HUES48 (cell line): Measurements from ENCODE around the gene POLR2L.
A peak's percentile ranks its signal among the peaks of the same experiment; 100 is the strongest.

ENCODE experiments used
- H3K27ac ChIP-seq: one replicate; pipeline ENCODE4 v1.7.0; 2013; ENCODE audit warnings: low read depth, low read length, inconsistent platforms
- H3K27me3 ChIP-seq: 2 replicates; pipeline ENCODE4 v1.6.1; 2013; ENCODE audit warnings: mild to moderate bottlenecking, low read length; ENCODE audit not compliant: control insufficient read depth, insufficient read depth
- H3K36me3 ChIP-seq: 2 replicates; pipeline ENCODE4 v1.6.1; 2013; ENCODE audit warnings: low read length; ENCODE audit not compliant: control insufficient read depth, insufficient read depth
- H3K4me1 ChIP-seq: 2 replicates; pipeline ENCODE4 v1.6.1; 2013; ENCODE audit warnings: mild to moderate bottlenecking, low read length; ENCODE audit not compliant: control insufficient read depth, insufficient read depth
- H3K4me3 ChIP-seq: 2 replicates; pipeline ENCODE4 v1.5.1; 2013; ENCODE audit warnings: mild to moderate bottlenecking, low read depth, low read length
- H3K9ac ChIP-seq: 2 replicates; pipeline ENCODE4 v1.6.1; 2013; ENCODE audit warnings: mild to moderate bottlenecking, low read depth, low read length, moderate library complexity
- H3K9me3 ChIP-seq: 2 replicates; pipeline ENCODE4 v1.6.1; 2013; ENCODE audit warnings: low read length; ENCODE audit not compliant: control insufficient read depth, insufficient read depth

The POLR2L gene

DNA sequence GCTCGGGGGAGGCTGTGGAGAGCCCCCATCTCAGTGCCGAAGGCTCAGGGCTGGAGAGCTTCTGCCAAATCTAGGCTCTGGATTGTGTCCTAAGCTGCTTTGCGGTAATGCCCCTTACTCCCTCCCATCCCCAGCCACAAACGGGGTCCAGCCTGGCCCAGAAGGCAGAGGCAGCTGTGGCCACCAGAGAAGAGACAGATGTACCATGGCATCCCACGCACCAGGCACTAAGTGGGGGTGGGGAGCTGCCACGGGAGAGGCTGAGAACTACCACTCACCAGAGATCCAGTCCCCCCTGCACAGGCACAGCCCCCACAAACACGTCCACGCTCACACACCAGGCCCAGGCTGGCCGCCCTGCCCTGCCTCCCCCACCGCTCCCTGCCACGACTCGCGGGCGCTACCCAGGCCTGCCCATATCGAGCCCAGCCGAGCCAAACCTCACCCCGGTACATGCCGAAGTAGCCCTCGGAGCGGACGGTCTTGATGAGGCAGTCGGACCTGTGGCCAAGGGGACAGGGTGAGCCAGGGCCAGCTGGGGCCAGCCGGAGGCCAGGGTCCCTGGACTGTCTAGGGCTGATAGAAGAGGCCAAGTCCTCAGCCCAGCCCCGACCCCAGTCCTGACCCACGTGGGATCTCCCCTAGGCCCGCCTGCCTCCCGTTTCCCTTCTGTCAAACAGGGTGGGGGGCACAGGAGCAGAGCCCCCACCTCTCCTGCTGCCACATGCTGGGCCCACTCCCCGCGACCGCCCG, 48.1 kb downstream of the POLR2L start:
- H3K27me3 ChIP-seq, result no peaks in the 10 kb centered on the region
- no peaks in the 10 kb centered on the region for H3K9me3 ChIP-seq
- no peak overlapping the region for H3K27ac ChIP-seq
- H3K9ac ChIP-seq, result no peak overlapping the region
- H3K36me3 ChIP-seq, result peaks cover 32% of the 10 kb centered on the region
- no peak overlapping the region for H3K4me3 ChIP-seq
- H3K4me1 ChIP-seq, result peaks cover 15% of the 10 kb centered on the region

DNA sequence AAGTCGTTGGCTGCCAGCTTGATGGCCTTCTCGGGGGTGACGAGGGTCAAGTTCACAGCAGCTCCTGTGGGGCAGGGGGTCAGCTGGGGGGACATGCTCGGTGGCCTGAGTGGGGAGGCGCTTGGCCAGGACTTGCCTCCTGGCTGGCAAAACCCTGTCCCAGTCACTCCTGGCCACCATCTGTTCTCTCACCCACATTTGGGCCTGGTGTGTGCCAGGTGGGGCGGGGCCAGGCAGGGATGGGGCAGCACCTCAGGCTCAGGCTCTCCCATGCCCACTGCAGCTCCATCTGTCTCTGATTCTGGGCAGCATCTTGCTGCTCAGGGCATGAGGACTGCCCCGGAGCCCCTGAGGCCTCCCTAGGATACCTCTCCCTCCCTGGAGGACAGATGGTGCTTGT, 48.8 kb downstream of the POLR2L start:
- no peak overlapping the region for H3K4me3 ChIP-seq
- H3K36me3 ChIP-seq, result peaks cover 28% of the 10 kb centered on the region
- H3K27ac ChIP-seq, result no peak overlapping the region
- H3K9me3 ChIP-seq, result no peaks in the 10 kb centered on the region
- no peaks in the 10 kb centered on the region for H3K27me3 ChIP-seq
- H3K4me1 ChIP-seq, result peaks cover 18% of the 10 kb centered on the region
- no peak overlapping the region for H3K9ac ChIP-seq

GRCh38 chr11:792873-793272, 49.5 kb downstream of the POLR2L start:
- Histone ChIP-seq H3K27ac (no peak overlapping the region), H3K36me3 (peaks cover 28% of the 10 kb centered on the region), H3K27me3 (no peaks in the 10 kb centered on the region), H3K4me1 (peaks cover 18% of the 10 kb centered on the region), H3K4me3 (no peak overlapping the region), H3K9me3 (no peaks in the 10 kb centered on the region), H3K9ac (no peak overlapping the region)

- Histone ChIP-seq H3K9ac (no peak overlapping the region), H3K4me3 (no peak overlapping the region), H3K9me3 (no peaks in the 10 kb centered on the region), H3K27ac (no peak overlapping the region), H3K27me3 (no peaks in the 10 kb centered on the region), H3K4me1 (peaks cover 18% of the 10 kb centered on the region), H3K36me3 (peaks cover 28% of the 10 kb centered on the region)
Observed at GRCh38 chr11:792535-792821, 49.9 kb downstream of the POLR2L start.

GRCh38 chr11:791658-792534, 50.4 kb downstream of the POLR2L start:
- Histone ChIP-seq H3K9ac (no peak overlapping the region), H3K27ac (no peak overlapping the region), H3K4me3 (no peak overlapping the region), H3K4me1 (peaks cover 15% of the 10 kb centered on the region), H3K9me3 (no peaks in the 10 kb centered on the region), H3K27me3 (no peaks in the 10 kb centered on the region), H3K36me3 (peaks cover 28% of the 10 kb centered on the region)

- Histone ChIP-seq H3K4me3 (no peak overlapping the region), H3K9me3 (no peaks in the 10 kb centered on the region), H3K4me1 (peaks cover 8% of the 10 kb centered on the region), H3K9ac (no peak overlapping the region), H3K36me3 (peaks cover 28% of the 10 kb centered on the region), H3K27me3 (no peaks in the 10 kb centered on the region), H3K27ac (no peak overlapping the region)
Observed at GRCh38 chr11:790721-791564, 51.4 kb downstream of the POLR2L start.

DNA sequence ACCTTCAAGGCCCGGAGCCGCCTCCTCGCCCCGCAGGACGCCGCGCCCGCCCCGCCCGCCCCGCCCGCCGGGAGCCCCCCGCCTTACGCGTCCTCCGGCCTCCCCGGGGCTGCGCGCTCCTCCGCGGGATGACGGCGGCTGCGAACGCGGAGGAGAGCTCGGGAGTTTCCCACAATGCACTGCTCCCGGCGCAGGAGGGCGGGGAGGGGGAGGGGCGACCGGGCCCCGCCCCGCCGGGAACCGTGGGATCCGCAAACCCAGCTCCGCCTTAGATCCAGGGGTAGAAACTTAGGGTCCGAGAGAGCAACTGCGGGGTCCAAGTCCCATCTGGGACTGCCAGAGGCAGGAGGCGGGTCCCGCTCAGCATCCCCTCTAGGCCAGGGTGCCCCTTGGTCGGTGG, 52.4 kb downstream of the POLR2L start, which contains the start of gene CEND1:
TSS of gene CEND1 (minus strand) at position 148 of the 400 bp plus-strand sequence. CDS start 1,514 bp downstream, outside the sequence.
- H3K27ac ChIP-seq, result no peak within 1 kb of the TSS
- peaks cover 4% of the 10 kb centered on the region; the same call in 1 of the 2 replicates for H3K4me1 ChIP-seq
- H3K4me3 ChIP-seq, result peak within 1 kb of the TSS; percentile 37; the same call in 1 of the 2 replicates
- H3K27me3 ChIP-seq, result no peaks in the 10 kb centered on the region
- peaks cover 28% of the 10 kb centered on the region for H3K36me3 ChIP-seq
- no peak within 1 kb of the TSS for H3K9ac ChIP-seq
- H3K9me3 ChIP-seq, result no peaks in the 10 kb centered on the region
